GM13976 (cell line): ENCODE results near the gene KLRF1.

Source experiments
- DNase-seq: peaks from one replicate; pipeline ENCODE4 v3.0.0; 2012; ENCODE audit warnings: low spot score
- in situ Hi-C: fragments of 300-500 bp; cut with MboI; formaldehyde crosslinking; loops from one replicate; pipeline ENCODE4 v1.12.0; 2022; ENCODE audit warnings: low sequenced_read_pairs, mixed read lengths, inconsistent platforms; ENCODE audit not compliant: unreplicated experiment
- TF ChIP-seq, protein P1 (sequence below): IDR thresholded peaks from 2 replicates; pipeline ENCODE4 v1.5.1; 2012; ENCODE audit warnings: borderline replicate concordance, mild to moderate bottlenecking; ENCODE audit not compliant: insufficient read depth; ENCODE audit errors: extremely low read depth, missing control alignments, control extremely low read depth

The KLRF1 gene

DNA sequence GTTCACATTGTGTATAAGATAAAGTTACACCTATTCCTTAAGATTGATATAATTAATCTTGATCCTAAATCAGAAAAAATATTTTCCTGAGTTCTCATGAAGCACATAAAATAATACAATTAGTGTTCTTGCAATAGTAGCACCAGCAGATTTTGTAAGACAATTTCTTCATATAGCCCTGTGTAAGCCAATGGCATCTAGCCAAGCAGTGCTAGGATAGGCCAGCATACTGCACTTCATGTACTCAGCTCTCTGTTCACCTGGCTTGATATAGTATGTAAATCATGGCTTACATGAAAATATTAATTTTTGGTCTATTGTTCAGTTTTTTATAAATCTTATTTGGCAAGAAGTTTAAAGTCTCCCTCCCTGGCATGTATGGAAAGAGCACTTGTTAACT, 55.9 kb downstream of the KLRF1 start:
- DNase-seq = no peak
- in situ Hi-C loops = no loop called here
- TF ChIP-seq, protein P1, sequence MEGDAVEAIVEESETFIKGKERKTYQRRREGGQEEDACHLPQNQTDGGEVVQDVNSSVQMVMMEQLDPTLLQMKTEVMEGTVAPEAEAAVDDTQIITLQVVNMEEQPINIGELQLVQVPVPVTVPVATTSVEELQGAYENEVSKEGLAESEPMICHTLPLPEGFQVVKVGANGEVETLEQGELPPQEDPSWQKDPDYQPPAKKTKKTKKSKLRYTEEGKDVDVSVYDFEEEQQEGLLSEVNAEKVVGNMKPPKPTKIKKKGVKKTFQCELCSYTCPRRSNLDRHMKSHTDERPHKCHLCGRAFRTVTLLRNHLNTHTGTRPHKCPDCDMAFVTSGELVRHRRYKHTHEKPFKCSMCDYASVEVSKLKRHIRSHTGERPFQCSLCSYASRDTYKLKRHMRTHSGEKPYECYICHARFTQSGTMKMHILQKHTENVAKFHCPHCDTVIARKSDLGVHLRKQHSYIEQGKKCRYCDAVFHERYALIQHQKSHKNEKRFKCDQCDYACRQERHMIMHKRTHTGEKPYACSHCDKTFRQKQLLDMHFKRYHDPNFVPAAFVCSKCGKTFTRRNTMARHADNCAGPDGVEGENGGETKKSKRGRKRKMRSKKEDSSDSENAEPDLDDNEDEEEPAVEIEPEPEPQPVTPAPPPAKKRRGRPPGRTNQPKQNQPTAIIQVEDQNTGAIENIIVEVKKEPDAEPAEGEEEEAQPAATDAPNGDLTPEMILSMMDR = no peak

DNA sequence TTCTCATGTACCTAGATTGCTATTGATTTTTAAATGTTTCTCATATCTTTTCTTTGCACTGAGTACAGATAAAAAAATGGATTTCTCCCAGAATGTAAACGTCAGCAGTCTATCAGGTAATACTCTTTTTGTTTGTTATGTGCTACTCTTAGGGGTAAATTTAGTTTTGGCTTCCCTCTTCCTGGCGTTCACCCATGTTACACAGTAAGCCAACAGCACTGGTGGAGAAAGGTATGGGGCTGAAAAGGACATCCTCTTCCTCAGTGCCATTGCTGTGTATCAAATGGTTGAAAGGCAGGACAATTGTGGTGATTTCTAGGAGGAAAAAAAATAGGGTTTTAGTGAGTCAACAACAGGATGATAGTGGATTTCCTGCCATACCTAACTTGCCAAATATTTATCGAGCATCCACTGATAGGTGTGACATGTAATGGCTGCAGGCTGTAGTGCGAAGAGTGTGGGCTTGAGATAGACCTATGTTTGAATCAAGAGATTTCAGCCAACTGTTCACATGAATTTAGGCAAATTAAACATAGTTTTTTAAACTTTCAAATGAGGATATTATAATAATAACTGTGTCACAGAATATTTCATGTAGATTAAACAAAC, 61.5 kb downstream of the KLRF1 start:
- DNase-seq = no peak
- in situ Hi-C loops = no loop called here
- TF ChIP-seq, protein P1 = no peak
